22Rv1 (cell line): ENCODE data around the gene FBXW5.

Experiments
- CTCF ChIP-seq: fragments of 450-650 bp; IDR thresholded peaks from 2 replicates; pipeline ENCODE4 v1.5.1; 2017; ENCODE audit warnings: mild to moderate bottlenecking
- ZFX ChIP-seq: fragments of 450-650 bp; IDR thresholded peaks from 2 replicates; pipeline ENCODE4 v1.6.1; 2017; ENCODE audit warnings: antibody characterized with exemption, borderline replicate concordance

- TF ChIP-seq CTCF (no peak), ZFX (no peak)
These were observed 7.8 kb downstream of the FBXW5 start for GRCh38 chr9:136936645-136937170.
